IPS DF 6.9 (cell line): ENCODE results near the gene GTPBP4.

ENCODE experiments used
- DNase-seq: peaks from one replicate; pipeline ENCODE4 v3.0.0-alpha.2; 2013; ENCODE audit warnings: low read depth, low spot score
- H3K27ac ChIP-seq: one replicate; pipeline ENCODE4 v1.5.1; 2013; ENCODE audit warnings: low read length, control low read depth
- H3K27me3 ChIP-seq: 2 replicates; pipeline ENCODE4 v1.6.1; 2013; ENCODE audit warnings: mild to moderate bottlenecking, low read length; ENCODE audit not compliant: control insufficient read depth, insufficient read depth
- H3K36me3 ChIP-seq: 2 replicates; pipeline ENCODE4 v1.6.1; 2013; ENCODE audit warnings: low read length; ENCODE audit not compliant: control insufficient read depth, insufficient read depth
- H3K4me1 ChIP-seq: 2 replicates; pipeline ENCODE4 v1.6.1; 2013; ENCODE audit warnings: low read length; ENCODE audit not compliant: control insufficient read depth, insufficient read depth
- H3K4me3 ChIP-seq: 2 replicates; pipeline ENCODE4 v1.5.1; 2013; ENCODE audit warnings: mild to moderate bottlenecking, low read length
- H3K9me3 ChIP-seq: 2 replicates; pipeline ENCODE4 v1.6.1; 2013; ENCODE audit warnings: low read length, inconsistent platforms; ENCODE audit not compliant: control insufficient read depth, insufficient read depth
- WGBS: extraction: QIAGEN DNeasy Blood & Tissue Kit; methylation state at CpG from one replicate; pipeline ENCODE4 v1.1.7; 2013; ENCODE audit warnings: mixed read lengths, missing lambda C conversion rate; ENCODE audit not compliant: insufficient read length, insufficient coverage; 5-methylcytosine and 5-hydroxymethylcytosine counted together

Gene GTPBP4

GRCh38 chr10:954396-954795 is 33.8 kb upstream of the GTPBP4 start:
- no CpG with 5 or more reads among the region's 21 CpGs for WGBS
- Histone ChIP-seq H3K9me3 (no peaks in the 10 kb centered on the region), H3K27ac (no peak overlapping the region), H3K27me3 (no peaks in the 10 kb centered on the region), H3K36me3 (no peaks in the 10 kb centered on the region), H3K4me3 (no peak overlapping the region), H3K4me1 (no peaks in the 10 kb centered on the region)
- no peak for DNase-seq

DNA sequence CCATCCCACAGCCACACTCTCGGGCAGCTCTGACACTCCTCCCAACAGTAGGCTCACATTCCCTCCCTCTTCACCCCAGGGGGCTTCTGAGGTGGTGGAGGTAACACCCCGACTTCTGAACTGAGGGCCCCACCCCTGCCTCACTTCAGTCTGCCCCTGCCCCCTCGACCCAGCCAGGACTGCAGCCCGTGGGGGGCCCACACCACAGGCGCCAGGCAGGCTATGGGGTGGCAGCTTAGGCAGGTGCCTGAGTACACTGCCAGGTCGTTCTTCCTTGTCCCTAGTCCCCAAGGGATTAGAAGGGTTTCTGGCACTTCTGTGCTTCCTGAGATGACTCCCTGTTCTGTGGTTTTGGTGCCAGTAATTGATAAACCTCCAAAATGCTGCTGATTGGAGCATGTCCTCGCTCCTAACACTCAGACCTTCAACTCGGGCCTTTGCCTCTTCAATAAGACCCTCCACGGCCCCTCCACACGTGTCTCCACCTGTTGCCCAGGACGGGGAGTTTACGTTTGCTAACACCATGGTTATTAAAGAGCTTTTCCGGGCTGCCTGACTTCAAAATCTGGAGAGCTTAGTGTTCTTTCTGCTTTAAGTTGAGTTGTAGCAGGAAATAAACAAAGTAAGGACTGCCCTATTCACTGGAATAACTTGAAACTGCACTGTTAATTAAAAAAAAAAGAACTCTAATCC is 33.0 kb upstream of the GTPBP4 start:
- Histone ChIP-seq H3K27ac (no peak overlapping the region), H3K4me3 (no peak overlapping the region), H3K9me3 (no peaks in the 10 kb centered on the region), H3K36me3 (no peaks in the 10 kb centered on the region), H3K4me1 (no peaks in the 10 kb centered on the region), H3K27me3 (no peaks in the 10 kb centered on the region)
- WGBS, result no CpG with 5 or more reads among the region's 13 CpGs
- no peak for DNase-seq

GRCh38 chr10:955820-956217 is 32.4 kb upstream of the GTPBP4 start:
- H3K36me3 ChIP-seq, result no peaks in the 10 kb centered on the region
- no CpG with 5 or more reads among the region's 9 CpGs for WGBS
- H3K27ac ChIP-seq, result no peak overlapping the region
- no peaks in the 10 kb centered on the region for H3K4me1 ChIP-seq
- H3K27me3 ChIP-seq, result no peaks in the 10 kb centered on the region
- H3K9me3 ChIP-seq, result no peaks in the 10 kb centered on the region
- no peak for DNase-seq
- no peak overlapping the region for H3K4me3 ChIP-seq

- H3K27ac ChIP-seq, result no peak overlapping the region
- H3K27me3 ChIP-seq, result no peaks in the 10 kb centered on the region
- no CpG with 5 or more reads among the region's 9 CpGs for WGBS
- H3K36me3 ChIP-seq, result no peaks in the 10 kb centered on the region
- H3K9me3 ChIP-seq, result no peaks in the 10 kb centered on the region
- no peaks in the 10 kb centered on the region for H3K4me1 ChIP-seq
- DNase-seq, result no peak
- H3K4me3 ChIP-seq, result no peak overlapping the region
These were observed 30.1 kb upstream of the GTPBP4 start for GRCh38 chr10:958106-958505.

- Histone ChIP-seq H3K36me3 (no peaks in the 10 kb centered on the region), H3K27ac (no peak overlapping the region), H3K4me1 (no peaks in the 10 kb centered on the region)
These were observed 29.4 kb upstream of the GTPBP4 start for GRCh38 chr10:958856-959255.

DNA sequence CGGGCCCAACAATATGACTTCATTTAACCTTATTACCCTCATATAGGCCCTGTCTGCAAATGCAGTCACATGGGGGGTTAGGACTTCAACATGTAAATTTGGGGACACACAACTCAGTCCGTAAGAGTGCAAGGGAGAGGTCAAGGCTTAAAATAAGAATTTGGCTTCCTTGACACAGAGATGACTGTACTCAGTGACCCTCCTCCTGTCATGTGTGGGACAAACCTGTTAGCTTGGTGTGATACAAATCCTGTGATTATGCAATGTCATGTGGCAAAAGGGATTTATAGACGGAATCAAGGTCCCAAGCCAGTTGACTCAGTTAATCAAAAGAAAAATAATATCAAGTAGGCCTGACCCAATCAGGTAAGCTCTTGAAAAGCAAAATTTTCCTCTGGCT is 25.9 kb upstream of the GTPBP4 start:
- Histone ChIP-seq H3K4me1 (no peaks in the 10 kb centered on the region), H3K4me3 (no peak overlapping the region), H3K27me3 (no peaks in the 10 kb centered on the region), H3K36me3 (no peaks in the 10 kb centered on the region), H3K27ac (no peak overlapping the region), H3K9me3 (no peaks in the 10 kb centered on the region)
- DNase-seq, result no peak
- no CpG with 5 or more reads among the region's 3 CpGs for WGBS

More at GRCh38 chr10:958856-959255, 29.4 kb upstream of the GTPBP4 start:
- Histone ChIP-seq H3K4me3 (no peak overlapping the region), H3K9me3 (no peaks in the 10 kb centered on the region), H3K27me3 (no peaks in the 10 kb centered on the region)
- no CpG with 5 or more reads among the region's 6 CpGs for WGBS
- DNase-seq, result no peak

GRCh38 chr10:963186-963585 is 25.0 kb upstream of the GTPBP4 start:
- no peak for DNase-seq
- no peak overlapping the region for H3K27ac ChIP-seq
- H3K4me1 ChIP-seq, result no peaks in the 10 kb centered on the region
- H3K36me3 ChIP-seq, result no peaks in the 10 kb centered on the region
- H3K27me3 ChIP-seq, result no peaks in the 10 kb centered on the region
- H3K4me3 ChIP-seq, result no peak overlapping the region
- H3K9me3 ChIP-seq, result no peaks in the 10 kb centered on the region
- no CpG with 5 or more reads among the region's 5 CpGs for WGBS

- no peak for DNase-seq
- WGBS, result no CpG with 5 or more reads among the region's 4 CpGs
- Histone ChIP-seq H3K36me3 (no peaks in the 10 kb centered on the region), H3K27me3 (no peaks in the 10 kb centered on the region), H3K4me3 (no peak overlapping the region), H3K9me3 (no peaks in the 10 kb centered on the region), H3K27ac (no peak overlapping the region), H3K4me1 (no peaks in the 10 kb centered on the region)
These were observed 24.6 kb upstream of the GTPBP4 start for GRCh38 chr10:963655-964054.

DNA sequence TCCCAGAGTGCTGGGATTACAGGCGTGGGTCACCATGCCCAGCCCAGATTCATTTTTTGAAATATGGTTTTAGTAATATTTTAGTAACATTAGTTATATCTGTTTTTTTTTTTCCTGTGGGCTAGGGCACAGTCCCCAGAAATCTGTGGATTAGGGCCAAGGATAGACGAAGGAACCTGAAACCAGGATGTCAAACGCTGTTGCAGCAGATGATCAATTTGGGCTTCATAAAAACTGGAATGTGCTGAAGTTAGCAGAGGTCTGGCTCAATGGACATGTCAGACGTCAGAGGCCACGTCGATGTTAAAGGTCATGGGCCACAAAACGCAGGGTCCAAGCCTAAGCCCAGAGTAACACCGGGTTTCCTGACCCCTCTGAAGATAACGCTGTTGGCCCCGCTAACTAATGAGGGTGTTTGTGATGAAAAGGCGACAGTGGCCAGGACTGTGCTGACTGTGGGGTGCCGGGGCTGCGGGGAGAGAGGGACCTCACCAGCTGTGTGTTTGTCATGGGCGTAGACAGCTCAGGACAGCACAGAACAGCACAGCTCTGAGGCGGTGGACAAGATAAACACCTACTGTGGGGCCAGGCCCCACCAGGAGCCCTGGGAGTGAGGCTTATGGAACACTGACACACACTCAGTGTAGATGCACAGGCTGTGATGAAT is 23.8 kb upstream of the GTPBP4 start:
- H3K36me3 ChIP-seq, result no peaks in the 10 kb centered on the region
- no CpG with 5 or more reads among the region's 15 CpGs for WGBS
- no peak overlapping the region for H3K4me3 ChIP-seq
- H3K27ac ChIP-seq, result no peak overlapping the region
- H3K27me3 ChIP-seq, result no peaks in the 10 kb centered on the region
- no peaks in the 10 kb centered on the region for H3K4me1 ChIP-seq
- H3K9me3 ChIP-seq, result no peaks in the 10 kb centered on the region
- DNase-seq, result no peak

DNA sequence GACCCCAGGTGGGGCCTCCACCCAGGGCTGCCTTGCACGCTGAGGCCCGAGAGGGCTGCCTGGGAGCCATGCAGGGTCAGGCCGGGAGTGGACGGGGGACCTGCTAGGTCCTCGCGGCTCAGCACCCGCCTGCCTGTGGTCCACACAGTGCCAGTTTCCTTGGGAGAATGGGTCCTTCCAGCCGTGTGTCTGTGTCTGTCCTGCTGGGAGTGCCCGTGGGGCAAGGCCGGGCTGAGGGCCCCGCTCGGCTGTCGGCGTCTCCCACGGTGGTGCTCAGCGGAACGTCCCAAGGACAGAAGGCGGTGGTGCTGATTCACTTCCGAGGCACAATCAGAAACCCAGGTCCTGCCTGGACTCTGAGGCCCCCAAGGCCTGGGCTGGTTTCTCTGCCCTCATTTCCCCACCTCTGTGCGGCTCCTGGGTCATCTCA is 23.2 kb upstream of the GTPBP4 start:
- no CpG with 5 or more reads among the region's 20 CpGs for WGBS
- no peaks in the 10 kb centered on the region for H3K4me1 ChIP-seq
- H3K27me3 ChIP-seq, result no peaks in the 10 kb centered on the region
- H3K36me3 ChIP-seq, result no peaks in the 10 kb centered on the region
- no peaks in the 10 kb centered on the region for H3K9me3 ChIP-seq
- DNase-seq, result no peak
- H3K4me3 ChIP-seq, result no peak overlapping the region
- H3K27ac ChIP-seq, result no peak overlapping the region
